HG02943 (cell line): ENCODE measurements around the gene SEMA3F.
"Not testable (repeated sequence)": the region's sequence is repeated elsewhere in the genome, so short reads cannot be mapped to it uniquely, and the experiment has no call there.

ENCODE experiments used
- ATAC-seq: cut with Tn5 transposase; IDR thresholded peaks from one replicate; pipeline ENCODE4 v1.9.1; 2021; ENCODE audit warnings: mild to moderate bottlenecking, low read depth, moderate library complexity; ENCODE audit not compliant: unreplicated experiment

Gene SEMA3F

GRCh38 chr3:50227390-50228183 lies 72.5 kb downstream of the SEMA3F start:
- ATAC-seq = peak; percentile 60

GRCh38 chr3:50228184-50228763 lies 73.2 kb downstream of the SEMA3F start:
- not testable (repeated sequence) for ATAC-seq

GRCh38 chr3:50229490-50229889 lies 74.4 kb downstream of the SEMA3F start:
- no peak for ATAC-seq

GRCh38 chr3:50230104-50230793 lies 75.1 kb downstream of the SEMA3F start:
- no peak for ATAC-seq

- no peak for ATAC-seq
These were observed 75.6 kb downstream of the SEMA3F start for GRCh38 chr3:50230794-50231125.

- ATAC-seq = no peak
These were observed 76.5 kb downstream of the SEMA3F start for GRCh38 chr3:50231581-50231980.

- no peak for ATAC-seq
These were observed 77.2 kb downstream of the SEMA3F start for GRCh38 chr3:50232303-50232702.

- ATAC-seq = no peak
These were observed 78.1 kb downstream of the SEMA3F start for GRCh38 chr3:50233176-50233575.

GRCh38 chr3:50235716-50236483 lies 80.8 kb downstream of the SEMA3F start, which contains the start of gene GNAI2:
GNAI2 (plus strand) TSS chr3:50236204; CDS start chr3:50236336, 132 bp downstream.
- peak; percentile 95 for ATAC-seq

- ATAC-seq = no peak
These were observed 81.5 kb downstream of the SEMA3F start for GRCh38 chr3:50236484-50237132.

- ATAC-seq = no peak
These were observed 82.1 kb downstream of the SEMA3F start for GRCh38 chr3:50237133-50237651.

GRCh38 chr3:50237754-50238548 lies 82.8 kb downstream of the SEMA3F start:
- no peak for ATAC-seq

- no peak for ATAC-seq
These were observed 83.5 kb downstream of the SEMA3F start for GRCh38 chr3:50238549-50239026.
